A673 (cell line): ENCODE results near the gene SYTL5.

Experiments
- CTCF ChIP-seq: fragments of 300-800, 200-600 bp; sonication (generic); conservative IDR thresholded peaks from 2 replicates; pipeline ENCODE4 v1.5.1; 2017; ENCODE audit warnings: low read depth, mild to moderate bottlenecking, antibody characterized with exemption, low read length, moderate library complexity, mixed read lengths
- EZH2 ChIP-seq: fragments of 200-600 bp; sonication (generic); IDR thresholded peaks from 2 replicates; pipeline ENCODE4 v1.6.1; 2017; ENCODE audit warnings: borderline replicate concordance, low read depth, mild to moderate bottlenecking, mixed read lengths, antibody characterized with exemption, low read length; ENCODE audit not compliant: poor library complexity, severe bottlenecking

GRCh38 chrX:38081909-38082308 is 75.6 kb downstream of the SYTL5 start:
- TF ChIP-seq CTCF (no peak), EZH2 (no peak)
